NCI-H446 (cell line): ENCODE measurements around the gene AMBRA1.
A peak's percentile ranks its signal among the peaks of the same experiment; 100 is the strongest.

Experiments used
- DNase-seq, 2 experiments: peaks; one replicate each; lab custom pipeline; 2025; lab: John Stamatoyannopoulos, UW

The AMBRA1 gene

GRCh38 chr11:46367244-46367915 is 226.4 kb downstream of the AMBRA1 start:
- DNase-seq = peak in 1 of 2 experiments; percentile 48

- no peak for DNase-seq
Observed at GRCh38 chr11:46366661-46367161, 227.1 kb downstream of the AMBRA1 start.

- DNase-seq = no peak
Observed at GRCh38 chr11:46366260-46366659, 227.6 kb downstream of the AMBRA1 start.

GRCh38 chr11:46364791-46365190 is 229.0 kb downstream of the AMBRA1 start:
- DNase-seq = no peak

GRCh38 chr11:46364056-46364455 is 229.8 kb downstream of the AMBRA1 start:
- DNase-seq = no peak

GRCh38 chr11:46363455-46364005 is 230.3 kb downstream of the AMBRA1 start:
- no peak for DNase-seq

GRCh38 chr11:46363031-46363407 is 230.8 kb downstream of the AMBRA1 start:
- DNase-seq = no peak

GRCh38 chr11:46362156-46363030 is 231.4 kb downstream of the AMBRA1 start:
- DNase-seq = no peak

- DNase-seq = no peak
Observed at GRCh38 chr11:46361283-46362155, 232.3 kb downstream of the AMBRA1 start.

GRCh38 chr11:46360878-46361277 is 232.9 kb downstream of the AMBRA1 start:
- DNase-seq = no peak

- DNase-seq = no peak
Observed at GRCh38 chr11:46359953-46360352, 233.9 kb downstream of the AMBRA1 start.

GRCh38 chr11:46357483-46357936 is 236.3 kb downstream of the AMBRA1 start:
- DNase-seq = no peak

GRCh38 chr11:46356924-46357482 is 236.8 kb downstream of the AMBRA1 start:
- DNase-seq = no peak

GRCh38 chr11:46353698-46354097 is 240.1 kb downstream of the AMBRA1 start:
- peak; percentile 43 to 50 for DNase-seq

GRCh38 chr11:46352063-46352841 is 241.6 kb downstream of the AMBRA1 start:
- DNase-seq = peak in 1 of 2 experiments; percentile 24

GRCh38 chr11:46351606-46352005 is 242.2 kb downstream of the AMBRA1 start:
- no peak for DNase-seq

- DNase-seq = no peak
Observed at GRCh38 chr11:46351148-46351547, 242.7 kb downstream of the AMBRA1 start.

GRCh38 chr11:46350695-46351094 is 243.1 kb downstream of the AMBRA1 start:
- no peak for DNase-seq

- no peak for DNase-seq
Observed at GRCh38 chr11:46348566-46349401, 245.0 kb downstream of the AMBRA1 start.
